H9 (cell line): ENCODE results near the gene RPL38. TPM values are rescaled to one million over a fixed set of nuclear protein-coding genes. Genes with fewer than 3 reads are reported as not detected.

Experiments
- DNase-seq: peaks from one replicate; pipeline ENCODE4 v3.0.0-alpha.2; 2017
- H2AFZ ChIP-seq: one replicate; pipeline ENCODE4 v1.6.1; 2013; ENCODE audit warnings: mild to moderate bottlenecking, low read length, control low read depth, moderate library complexity
- H2AK5ac ChIP-seq: 2 replicates; pipeline ENCODE4 v1.6.1; 2013; ENCODE audit warnings: low read length, control low read depth, mixed read lengths; ENCODE audit not compliant: insufficient read length
- H2BK120ac ChIP-seq: one replicate; pipeline ENCODE4 v1.6.1; 2013; ENCODE audit warnings: low read depth, mild to moderate bottlenecking, low read length, control low read depth, inconsistent platforms; ENCODE audit not compliant: poor library complexity, severe bottlenecking
- H2BK12ac ChIP-seq: 2 replicates; pipeline ENCODE4 v1.6.1; 2013; ENCODE audit warnings: low read length, control low read depth, mixed read lengths, low read depth; ENCODE audit not compliant: insufficient read length
- H2BK15ac ChIP-seq: 2 replicates; pipeline ENCODE4 v1.6.1; 2013; ENCODE audit warnings: low read depth, low read length, control low read depth
- H2BK20ac ChIP-seq: one replicate; pipeline ENCODE4 v1.6.1; 2013; ENCODE audit warnings: low read depth, mild to moderate bottlenecking, low read length, control low read depth, inconsistent platforms; ENCODE audit not compliant: poor library complexity, severe bottlenecking
- H2BK5ac ChIP-seq: 2 replicates; pipeline ENCODE4 v1.6.1; 2013; ENCODE audit warnings: low read length, control low read depth, mixed read lengths; ENCODE audit not compliant: insufficient read length
- H3K14ac ChIP-seq: 2 replicates; pipeline ENCODE4 v1.6.1; 2013; ENCODE audit warnings: low read length, control low read depth; ENCODE audit not compliant: insufficient read depth
- H3K18ac ChIP-seq: 2 replicates; pipeline ENCODE4 v1.6.1; 2013; ENCODE audit warnings: low read depth, mild to moderate bottlenecking, mixed read lengths, low read length, control low read depth; ENCODE audit not compliant: insufficient read length
- H3K23ac ChIP-seq: 2 replicates; pipeline ENCODE4 v1.6.1; 2013; ENCODE audit warnings: low read length, control low read depth, mixed read lengths, low read depth; ENCODE audit not compliant: insufficient read length
- H3K23me2 ChIP-seq: 2 replicates; pipeline ENCODE4 v1.6.1; 2013; ENCODE audit warnings: low read depth, mild to moderate bottlenecking, mixed read lengths, low read length, control low read depth; ENCODE audit not compliant: insufficient read length, poor library complexity, severe bottlenecking
- H3K27ac ChIP-seq: 2 replicates; pipeline ENCODE4 v1.5.1; 2013; ENCODE audit warnings: low read length, control low read depth, mixed read lengths, low read depth; ENCODE audit not compliant: insufficient read length
- H3K27me3 ChIP-seq: 2 replicates; pipeline ENCODE4 v1.6.1; 2013; ENCODE audit warnings: low read length, control low read depth, inconsistent platforms; ENCODE audit not compliant: insufficient read depth
- H3K4ac ChIP-seq: 2 replicates; pipeline ENCODE4 v1.6.1; 2013; ENCODE audit warnings: low read depth, mild to moderate bottlenecking, control low read depth, inconsistent platforms, low read length, moderate library complexity
- H3K4me1 ChIP-seq: 2 replicates; pipeline ENCODE4 v1.6.1; 2013; ENCODE audit warnings: low read length, control low read depth, inconsistent platforms; ENCODE audit not compliant: insufficient read depth
- H3K4me2 ChIP-seq: 2 replicates; pipeline ENCODE4 v1.6.1; 2013; ENCODE audit warnings: low read length, control low read depth, mixed read lengths; ENCODE audit not compliant: insufficient read length, insufficient read depth
- H3K56ac ChIP-seq: 2 replicates; pipeline ENCODE4 v1.6.1; 2013; ENCODE audit warnings: low read depth, mild to moderate bottlenecking, mixed read lengths, low read length, control low read depth; ENCODE audit not compliant: insufficient read length
- H3K79me1 ChIP-seq: 2 replicates; pipeline ENCODE4 v1.6.1; 2013; ENCODE audit warnings: low read depth, mild to moderate bottlenecking, moderate library complexity, low read length, control low read depth, inconsistent platforms; ENCODE audit not compliant: insufficient read depth, poor library complexity, severe bottlenecking
- H3K79me2 ChIP-seq: 2 replicates; pipeline ENCODE4 v1.6.1; 2013; ENCODE audit warnings: low read length, control low read depth, inconsistent platforms; ENCODE audit not compliant: insufficient read depth
- H3K9ac ChIP-seq: 2 replicates; pipeline ENCODE4 v1.6.1; 2013; ENCODE audit warnings: low read length, control low read depth, mixed read lengths; ENCODE audit not compliant: insufficient read length; ENCODE audit errors: extremely low read depth
- H3K9me3 ChIP-seq: one replicate; pipeline ENCODE4 v1.6.1; 2013; ENCODE audit warnings: low read depth, low read length, inconsistent platforms; ENCODE audit not compliant: control insufficient read depth
- H3T11ph ChIP-seq: one replicate; pipeline ENCODE4 v1.6.1; 2013; ENCODE audit warnings: mild to moderate bottlenecking, low read length, control low read depth, inconsistent platforms
- H4K20me1 ChIP-seq: one replicate; pipeline ENCODE4 v1.6.1; 2013; ENCODE audit not compliant: control insufficient read depth, insufficient read length, insufficient read depth
- H4K5ac ChIP-seq: 2 replicates; pipeline ENCODE4 v1.6.1; 2013; ENCODE audit warnings: low read depth, mild to moderate bottlenecking, mixed read lengths, low read length, control low read depth; ENCODE audit not compliant: insufficient read length
- H4K8ac ChIP-seq: replicated peaks from 2 replicates; pipeline ENCODE4 v1.6.1; 2013; ENCODE audit warnings: low read length, control low read depth, mixed read lengths, low read depth; ENCODE audit not compliant: insufficient read length
- H4K91ac ChIP-seq: 2 replicates; pipeline ENCODE4 v1.6.1; 2013; ENCODE audit warnings: low read depth, mild to moderate bottlenecking, moderate library complexity, mixed read lengths, low read length, control low read depth; ENCODE audit not compliant: insufficient read length
- H3K27ac Mint-ChIP-seq, 3 experiments: 2 replicates in 2 of 3; 3 replicates in 1 of 3; pipeline ENCODE4 v1.8.0; 2020 to 2021; ENCODE audit warnings: mixed read lengths in 3 of 3, mild to moderate bottlenecking in 1 of 3, moderate library complexity in 1 of 3
- H3K27me3 Mint-ChIP-seq: 2 replicates; pipeline ENCODE4 v1.8.0; 2021; ENCODE audit warnings: low read depth, mild to moderate bottlenecking, moderate library complexity, mixed read lengths
- H3K36me3 Mint-ChIP-seq, 3 experiments: 2 replicates in 2 of 3; 3 replicates in 1 of 3; pipeline ENCODE4 v1.8.0; 2020 to 2021; ENCODE audit warnings: low read depth in 3 of 3, mixed read lengths in 3 of 3; ENCODE audit not compliant: insufficient read depth in 1 of 3
- H3K4me1 Mint-ChIP-seq, 2 experiments: 2 replicates each; pipeline ENCODE4 v1.8.0; 2020; ENCODE audit warnings: mixed read lengths in 2 of 2
- H3K4me3 Mint-ChIP-seq, 2 experiments: 2 replicates in 1 of 2; 3 replicates in 1 of 2; pipeline ENCODE4 v1.8.0; 2020 to 2021; ENCODE audit warnings: mild to moderate bottlenecking in 2 of 2, mixed read lengths in 2 of 2, moderate library complexity in 1 of 2
- H3K9me3 Mint-ChIP-seq, 2 experiments: 2 replicates in 1 of 2; 3 replicates in 1 of 2; pipeline ENCODE4 v1.8.0; 2020; ENCODE audit warnings: mild to moderate bottlenecking in 2 of 2, mixed read lengths in 2 of 2, moderate library complexity in 1 of 2
- CTCF ChIP-seq: fragments of 200-600 bp; sonication (generic); conservative IDR thresholded peaks from 3 replicates; pipeline ENCODE4 v1.8.0; 2021; ENCODE audit warnings: antibody characterized with exemption, mild to moderate bottlenecking
- WGBS: extraction: QIAGEN DNeasy Blood & Tissue Kit; methylation state at CpG from one replicate; pipeline ENCODE4 v1.1.7; 2013; ENCODE audit warnings: missing lambda C conversion rate, low lambda C conversion rate, mixed read lengths; ENCODE audit not compliant: insufficient read length; ENCODE audit errors: extremely low coverage; 5-methylcytosine and 5-hydroxymethylcytosine counted together
- total RNA-seq: library from RNA; stranded (reverse); gene quantifications from 2 replicates; pipeline ENCODE4 v1.2.1, GENCODE V29; 2021

RPL38 gene
- total RNA-seq, 1 experiment from 2014 or later, result 1,358 TPM

GRCh38 chr17:74239172-74239571 is 35.7 kb downstream of the RPL38 start:
- Mint-ChIP-seq H3K27me3 (peaks cover 13% of the 10 kb centered on the region), H3K4me3 (no peak overlapping the region; a peak in 1 of 5 replicates), H3K36me3 (no peaks in the 10 kb centered on the region; a peak in 1 of 7 replicates), H3K4me1 (peaks cover 20 to 44% of the 10 kb centered on the region in 2 experiments), H3K9me3 (no peaks in the 10 kb centered on the region), H3K27ac (peak overlapping the region in 1 of 3 experiments; percentile 57; a peak in 2 of 7 replicates)
- Histone ChIP-seq H3K4me2 (no peak overlapping the region), H3K9ac (no peak overlapping the region), H2BK15ac (no peak overlapping the region), H3K79me2 (no peaks in the 10 kb centered on the region), H3K27me3 (no peaks in the 10 kb centered on the region), H3T11ph (no peak overlapping the region), H3K23ac (no peak overlapping the region), H3K23me2 (no peaks in the 10 kb centered on the region), H4K8ac (no peak overlapping the region), H4K91ac (no peak overlapping the region), H3K4ac (no peak overlapping the region), H2AFZ (no peak overlapping the region), H3K14ac (no peak overlapping the region; the same call in 1 of the 2 replicates), H2BK20ac (no peak overlapping the region), H2BK5ac (no peak overlapping the region), H3K79me1 (no peaks in the 10 kb centered on the region), H2AK5ac (no peak overlapping the region), H2BK120ac (no peak overlapping the region), H3K56ac (no peak overlapping the region), H3K4me1 (no peaks in the 10 kb centered on the region), H3K18ac (no peak overlapping the region), H3K9me3 (no peaks in the 10 kb centered on the region), H4K20me1 (no peaks in the 10 kb centered on the region), H2BK12ac (no peak overlapping the region), H3K27ac (no peak overlapping the region), H4K5ac (no peak overlapping the region)
- no peak for TF ChIP-seq CTCF
- DNase-seq, result no peak
- WGBS, result no CpG with 5 or more reads among the region's 10 CpGs
